Vagina (tissue), 2 donors: Measurements from ENCODE around the gene ACOXL.

Source experiments
- CTCF ChIP-seq, 3 experiments: fragments of 450-650 bp in 2 of 3; fragments of 200-600 bp in 1 of 3; sonication (generic) in 1 of 3; IDR thresholded peaks; one replicate each; pipeline ENCODE4 v1.5.1; 2017 to 2019; ENCODE audit warnings: antibody characterized with exemption in 3 of 3, mild to moderate bottlenecking in 2 of 3, moderate library complexity in 2 of 3
- POLR2A ChIP-seq, 2 donors: fragments of 450-650 bp; IDR thresholded peaks; one replicate each; pipeline ENCODE4 v1.6.1; 2017; ENCODE audit warnings: antibody characterized with exemption in 2 of 2, mild to moderate bottlenecking in 2 of 2, moderate library complexity in 2 of 2

- TF ChIP-seq CTCF (IDR thresholded peaks at IDR 0.05) (no peak), POLR2A (IDR thresholded peaks at IDR 0.05) (no peak)
Measured at GRCh38 chr2:111128096-111128495, 395.7 kb downstream of the ACOXL start.
